Vein endothelial cell (primary cell): ENCODE measurements around the gene GIT2. TPM values are rescaled to one million over a fixed set of nuclear protein-coding genes. Genes with fewer than 3 reads are reported as not detected.

Experiments
- total RNA-seq: library from RNA; depleted of rRNA; stranded (reverse); fragments of >200 nt; gene quantifications from 2 replicates; pipeline ENCODE4 v1.2.3, GENCODE V29; 2012

Gene GIT2, protein sequence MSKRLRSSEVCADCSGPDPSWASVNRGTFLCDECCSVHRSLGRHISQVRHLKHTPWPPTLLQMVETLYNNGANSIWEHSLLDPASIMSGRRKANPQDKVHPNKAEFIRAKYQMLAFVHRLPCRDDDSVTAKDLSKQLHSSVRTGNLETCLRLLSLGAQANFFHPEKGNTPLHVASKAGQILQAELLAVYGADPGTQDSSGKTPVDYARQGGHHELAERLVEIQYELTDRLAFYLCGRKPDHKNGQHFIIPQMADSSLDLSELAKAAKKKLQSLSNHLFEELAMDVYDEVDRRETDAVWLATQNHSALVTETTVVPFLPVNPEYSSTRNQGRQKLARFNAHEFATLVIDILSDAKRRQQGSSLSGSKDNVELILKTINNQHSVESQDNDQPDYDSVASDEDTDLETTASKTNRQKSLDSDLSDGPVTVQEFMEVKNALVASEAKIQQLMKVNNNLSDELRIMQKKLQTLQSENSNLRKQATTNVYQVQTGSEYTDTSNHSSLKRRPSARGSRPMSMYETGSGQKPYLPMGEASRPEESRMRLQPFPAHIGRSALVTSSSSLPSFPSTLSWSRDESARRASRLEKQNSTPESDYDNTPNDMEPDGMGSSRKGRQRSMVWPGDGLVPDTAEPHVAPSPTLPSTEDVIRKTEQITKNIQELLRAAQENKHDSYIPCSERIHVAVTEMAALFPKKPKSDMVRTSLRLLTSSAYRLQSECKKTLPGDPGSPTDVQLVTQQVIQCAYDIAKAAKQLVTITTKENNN
- 57.5 and 80.2 TPM in 2 replicates for total RNA-seq

GRCh38 chr12:109995686-109996482 is at the start of gene GIT2:
GIT2 (minus strand) TSS chr12:109996368; CDS start chr12:109996224, 144 bp downstream.

DNA sequence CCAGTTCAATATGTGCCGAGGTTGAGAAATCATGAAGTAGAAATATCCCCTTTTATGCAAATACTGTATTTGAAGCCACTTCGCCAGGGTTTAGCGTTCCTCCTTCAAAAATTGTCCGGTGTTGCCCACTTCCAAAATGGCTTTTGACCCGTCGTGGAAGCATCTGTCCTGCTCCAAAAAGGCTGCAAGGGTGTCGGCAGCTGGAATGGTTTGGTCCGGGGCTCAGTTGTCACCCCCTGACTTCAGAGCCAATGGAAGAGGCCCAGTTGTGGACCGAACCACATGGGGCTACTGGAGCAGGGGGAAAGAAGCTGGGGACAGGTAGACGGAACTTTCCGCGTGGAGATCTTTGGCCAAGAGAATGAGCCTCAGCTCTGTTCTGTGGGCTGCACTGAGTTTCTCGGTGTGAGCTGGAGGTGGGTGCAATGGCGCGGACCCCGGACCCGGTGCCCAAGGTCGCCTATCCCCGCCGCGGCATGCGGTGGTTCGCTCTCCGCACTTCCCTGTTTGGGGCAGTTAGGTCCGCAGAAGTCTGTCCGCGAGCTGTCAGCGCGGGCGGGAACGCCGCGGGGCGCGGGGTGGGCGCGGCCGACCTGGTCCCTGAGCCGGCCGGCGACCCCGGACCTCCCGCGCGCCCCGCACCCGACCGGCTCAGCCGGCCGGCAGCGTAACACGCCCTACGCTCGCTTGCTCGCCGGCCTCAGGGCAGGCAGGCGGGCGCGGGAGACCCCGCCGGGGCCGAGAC is 2.9 kb upstream of the GIT2 start, which contains the start of gene ANKRD13A:
TSS of gene ANKRD13A (plus strand) at position 527 of the 745 bp plus-strand sequence. CDS start 259 bp downstream, outside the sequence.

GRCh38 chr12:109899783-109900751 is 96.1 kb downstream of the GIT2 start, which contains the start of gene TCHP:
TCHP (plus strand) TSS chr12:109900274; CDS start chr12:109903027, 2,753 bp downstream.

DNA sequence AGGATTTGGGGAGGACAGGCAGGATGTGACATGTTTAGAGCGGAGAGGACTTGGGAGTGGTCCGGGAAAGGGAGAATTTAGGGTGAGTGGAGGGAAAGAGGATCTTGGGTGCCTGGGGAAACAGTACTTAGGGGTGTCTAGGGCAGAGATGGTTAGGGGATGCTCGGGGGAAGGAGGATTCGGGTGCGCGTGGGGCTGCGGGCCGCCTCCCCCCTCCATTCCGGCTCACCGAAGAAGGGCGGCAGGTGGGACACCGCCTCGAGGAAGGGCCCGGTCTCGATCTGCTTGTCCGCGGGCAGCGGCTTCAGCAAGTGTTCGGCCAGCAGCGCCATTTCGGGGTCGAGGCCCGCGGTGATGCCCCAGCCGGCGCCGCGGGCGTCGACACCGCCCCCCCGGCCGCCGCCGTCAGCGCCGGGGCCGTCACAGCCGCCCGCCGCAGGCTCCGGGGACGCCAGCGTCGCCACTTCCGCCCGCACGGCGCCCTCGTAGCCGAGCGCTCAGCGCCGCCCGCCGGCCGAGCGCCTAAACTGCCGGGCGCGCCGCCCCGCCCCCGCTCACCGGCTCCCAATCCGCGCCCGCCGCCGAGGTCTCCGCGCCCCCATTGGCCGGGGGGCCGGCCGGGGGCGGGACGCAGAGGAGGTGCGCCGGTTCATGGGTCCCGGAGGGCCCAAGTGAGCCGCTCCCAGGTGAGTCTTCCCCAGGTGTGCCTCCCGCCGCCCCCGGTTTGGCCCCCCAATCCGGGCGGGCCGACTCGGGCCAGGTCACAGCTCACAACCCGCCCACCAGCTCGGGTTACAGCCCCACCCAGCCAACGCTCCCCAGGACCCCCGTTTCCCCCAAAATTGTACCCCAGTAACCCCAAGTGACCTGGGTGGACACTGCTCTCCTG is 115.9 kb downstream of the GIT2 start, which contains the start of gene GLTP:
TSS of gene GLTP (minus strand) at position 499 of the 889 bp plus-strand sequence. CDS start at position 332, 167 bp downstream.

Other genes starting within 250 kb of the GIT2 start
- gene TRPV4, start 163.0 kb downstream of the GIT2 start, total RNA-seq = 3.5 and 4.6 TPM in 2 replicates
- 65.0 and 66.7 TPM in 2 replicates for gene GLTP, start 115.8 kb downstream of the GIT2 start, total RNA-seq
- gene TCHP, start 96.1 kb downstream of the GIT2 start, total RNA-seq = 9.8 and 11.9 TPM in 2 replicates
- gene ANKRD13A, start 3.1 kb upstream of the GIT2 start, total RNA-seq = 57.2 and 70.9 TPM in 2 replicates
- gene C12orf76, start 52.2 kb upstream of the GIT2 start, total RNA-seq = 9.8 and 13.4 TPM in 2 replicates
- gene IFT81, start 128.0 kb upstream of the GIT2 start, total RNA-seq = 7.8 and 9.4 TPM in 2 replicates